K562 (cell line): Measurements from ENCODE around the gene OCA2.

ENCODE experiments used
- FOXA1 ChIP-seq: fragments of 450-650 bp; IDR thresholded peaks from 2 replicates; pipeline ENCODE4 v1.6.1; 2016; ENCODE audit warnings: mild to moderate bottlenecking, borderline replicate concordance
- JUND ChIP-seq, 2 experiments: IDR thresholded peaks; 2 replicates in 1 of 2; 3 replicates in 1 of 2; pipeline ENCODE4 v1.6.1; 2011; ENCODE audit warnings: borderline replicate concordance in 2 of 2, low read depth in 2 of 2, low read length in 2 of 2, improper control_type of control experiment in 1 of 2, missing biosample characterization in 1 of 2, missing genetic modification characterization in 1 of 2, missing genetic modification reagents in 1 of 2
- MAX ChIP-seq: sonication (generic); formaldehyde crosslinking; IDR thresholded peaks from 2 replicates; pipeline ENCODE4 v1.9.0; 2022; ENCODE audit warnings: mild to moderate bottlenecking, missing genetic modification reagents
- NBN ChIP-seq: fragments of 450-650 bp; IDR thresholded peaks from 2 replicates; pipeline ENCODE4 v1.6.1; 2016; ENCODE audit warnings: low read depth, mild to moderate bottlenecking
- POLR2A ChIP-seq: fragments of 450-650 bp; conservative IDR thresholded peaks from 2 replicates; pipeline ENCODE4 v1.6.1; 2016
- SMARCA5 ChIP-seq: fragments of 450-650 bp; IDR thresholded peaks from 2 replicates; pipeline ENCODE4 v1.6.1; 2016
- ZBTB49 ChIP-seq: sonication (generic); formaldehyde crosslinking; IDR thresholded peaks from 2 replicates; pipeline ENCODE4 v1.8.0; 2022; ENCODE audit warnings: missing genetic modification reagents, mild to moderate bottlenecking, borderline replicate concordance
- ZNF121 ChIP-seq: sonication (generic); formaldehyde crosslinking; conservative IDR thresholded peaks from 2 replicates; pipeline ENCODE4 v1.8.0; 2022; ENCODE audit warnings: missing genetic modification reagents
- ZZZ3 ChIP-seq: fragments of 450-650 bp; IDR thresholded peaks from 2 replicates; pipeline ENCODE4 v1.6.1; 2016; ENCODE audit warnings: antibody characterized with exemption, mild to moderate bottlenecking, moderate library complexity
- TF ChIP-seq, protein P1 (sequence below): sonication (generic); formaldehyde crosslinking; IDR thresholded peaks from 2 replicates; pipeline ENCODE4 v1.8.0; 2022; ENCODE audit warnings: mild to moderate bottlenecking, missing genetic modification reagents
- TF ChIP-seq, protein P2 (sequence below), 2 experiments: fragments of 450-650 bp; formaldehyde crosslinking in 1 of 2; IDR thresholded peaks; 2 replicates each; pipeline versions ENCODE4 v1.4.0 to v1.6.1; 2014 to 2020; ENCODE audit warnings: mild to moderate bottlenecking in 2 of 2, borderline replicate concordance in 1 of 2, low read depth in 1 of 2
- TF ChIP-seq, protein P3 (sequence below): sonication (generic); formaldehyde crosslinking; IDR thresholded peaks from 2 replicates; pipeline ENCODE4 v1.8.0; 2022; ENCODE audit warnings: mild to moderate bottlenecking, low read depth, missing genetic modification reagents
- TF ChIP-seq, protein P4 (sequence below), 2 experiments: IDR thresholded peaks in 1 of 2; conservative IDR thresholded peaks in 1 of 2; 2 replicates each; pipeline ENCODE4 v1.6.1; 2016; ENCODE audit warnings: low read depth in 2 of 2, mild to moderate bottlenecking in 1 of 2, missing compliant biosample characterization in 1 of 2, missing genetic modification characterization in 1 of 2, moderate library complexity in 1 of 2

DNA sequence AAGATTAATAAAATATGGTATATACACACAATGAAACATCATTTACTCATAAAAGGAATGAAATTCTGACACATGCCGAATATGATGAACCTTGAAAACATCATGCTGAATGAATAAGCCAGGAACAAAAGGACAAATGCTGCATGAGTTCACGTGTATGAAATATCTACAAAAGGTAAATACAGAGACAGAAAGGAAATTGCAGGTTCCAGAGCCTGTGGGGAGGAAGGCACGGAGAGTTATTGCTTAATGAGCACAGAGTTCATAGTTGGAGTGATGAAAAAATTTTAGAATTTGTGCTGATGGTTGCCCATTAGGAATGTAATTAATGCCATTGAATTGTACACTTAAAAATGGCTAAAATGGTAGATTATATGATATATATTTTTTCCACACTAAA is 49.5 kb downstream of the OCA2 start:
- no peak for TF ChIP-seq ZBTB49 (CRISPR knock-in tag)
- no peak for TF ChIP-seq SMARCA5
- TF ChIP-seq, protein P1, sequence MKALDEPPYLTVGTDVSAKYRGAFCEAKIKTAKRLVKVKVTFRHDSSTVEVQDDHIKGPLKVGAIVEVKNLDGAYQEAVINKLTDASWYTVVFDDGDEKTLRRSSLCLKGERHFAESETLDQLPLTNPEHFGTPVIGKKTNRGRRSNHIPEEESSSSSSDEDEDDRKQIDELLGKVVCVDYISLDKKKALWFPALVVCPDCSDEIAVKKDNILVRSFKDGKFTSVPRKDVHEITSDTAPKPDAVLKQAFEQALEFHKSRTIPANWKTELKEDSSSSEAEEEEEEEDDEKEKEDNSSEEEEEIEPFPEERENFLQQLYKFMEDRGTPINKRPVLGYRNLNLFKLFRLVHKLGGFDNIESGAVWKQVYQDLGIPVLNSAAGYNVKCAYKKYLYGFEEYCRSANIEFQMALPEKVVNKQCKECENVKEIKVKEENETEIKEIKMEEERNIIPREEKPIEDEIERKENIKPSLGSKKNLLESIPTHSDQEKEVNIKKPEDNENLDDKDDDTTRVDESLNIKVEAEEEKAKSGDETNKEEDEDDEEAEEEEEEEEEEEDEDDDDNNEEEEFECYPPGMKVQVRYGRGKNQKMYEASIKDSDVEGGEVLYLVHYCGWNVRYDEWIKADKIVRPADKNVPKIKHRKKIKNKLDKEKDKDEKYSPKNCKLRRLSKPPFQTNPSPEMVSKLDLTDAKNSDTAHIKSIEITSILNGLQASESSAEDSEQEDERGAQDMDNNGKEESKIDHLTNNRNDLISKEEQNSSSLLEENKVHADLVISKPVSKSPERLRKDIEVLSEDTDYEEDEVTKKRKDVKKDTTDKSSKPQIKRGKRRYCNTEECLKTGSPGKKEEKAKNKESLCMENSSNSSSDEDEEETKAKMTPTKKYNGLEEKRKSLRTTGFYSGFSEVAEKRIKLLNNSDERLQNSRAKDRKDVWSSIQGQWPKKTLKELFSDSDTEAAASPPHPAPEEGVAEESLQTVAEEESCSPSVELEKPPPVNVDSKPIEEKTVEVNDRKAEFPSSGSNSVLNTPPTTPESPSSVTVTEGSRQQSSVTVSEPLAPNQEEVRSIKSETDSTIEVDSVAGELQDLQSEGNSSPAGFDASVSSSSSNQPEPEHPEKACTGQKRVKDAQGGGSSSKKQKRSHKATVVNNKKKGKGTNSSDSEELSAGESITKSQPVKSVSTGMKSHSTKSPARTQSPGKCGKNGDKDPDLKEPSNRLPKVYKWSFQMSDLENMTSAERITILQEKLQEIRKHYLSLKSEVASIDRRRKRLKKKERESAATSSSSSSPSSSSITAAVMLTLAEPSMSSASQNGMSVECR (CRISPR knock-in tag) = no peak
- TF ChIP-seq POLR2A = no peak
- no peak for TF ChIP-seq ZNF121 (CRISPR knock-in tag)
- no peak for TF ChIP-seq NBN
- TF ChIP-seq MAX (CRISPR knock-in tag) = no peak
- TF ChIP-seq, protein P2, sequence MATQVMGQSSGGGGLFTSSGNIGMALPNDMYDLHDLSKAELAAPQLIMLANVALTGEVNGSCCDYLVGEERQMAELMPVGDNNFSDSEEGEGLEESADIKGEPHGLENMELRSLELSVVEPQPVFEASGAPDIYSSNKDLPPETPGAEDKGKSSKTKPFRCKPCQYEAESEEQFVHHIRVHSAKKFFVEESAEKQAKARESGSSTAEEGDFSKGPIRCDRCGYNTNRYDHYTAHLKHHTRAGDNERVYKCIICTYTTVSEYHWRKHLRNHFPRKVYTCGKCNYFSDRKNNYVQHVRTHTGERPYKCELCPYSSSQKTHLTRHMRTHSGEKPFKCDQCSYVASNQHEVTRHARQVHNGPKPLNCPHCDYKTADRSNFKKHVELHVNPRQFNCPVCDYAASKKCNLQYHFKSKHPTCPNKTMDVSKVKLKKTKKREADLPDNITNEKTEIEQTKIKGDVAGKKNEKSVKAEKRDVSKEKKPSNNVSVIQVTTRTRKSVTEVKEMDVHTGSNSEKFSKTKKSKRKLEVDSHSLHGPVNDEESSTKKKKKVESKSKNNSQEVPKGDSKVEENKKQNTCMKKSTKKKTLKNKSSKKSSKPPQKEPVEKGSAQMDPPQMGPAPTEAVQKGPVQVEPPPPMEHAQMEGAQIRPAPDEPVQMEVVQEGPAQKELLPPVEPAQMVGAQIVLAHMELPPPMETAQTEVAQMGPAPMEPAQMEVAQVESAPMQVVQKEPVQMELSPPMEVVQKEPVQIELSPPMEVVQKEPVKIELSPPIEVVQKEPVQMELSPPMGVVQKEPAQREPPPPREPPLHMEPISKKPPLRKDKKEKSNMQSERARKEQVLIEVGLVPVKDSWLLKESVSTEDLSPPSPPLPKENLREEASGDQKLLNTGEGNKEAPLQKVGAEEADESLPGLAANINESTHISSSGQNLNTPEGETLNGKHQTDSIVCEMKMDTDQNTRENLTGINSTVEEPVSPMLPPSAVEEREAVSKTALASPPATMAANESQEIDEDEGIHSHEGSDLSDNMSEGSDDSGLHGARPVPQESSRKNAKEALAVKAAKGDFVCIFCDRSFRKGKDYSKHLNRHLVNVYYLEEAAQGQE (IDR thresholded peaks at IDR 0.05; ENCODE audit: borderline replicate concordance) = no peak
- TF ChIP-seq, protein P2 (CRISPR knock-in tag; IDR thresholded peaks at IDR 0.05; ENCODE audit: low read depth) = no peak
- TF ChIP-seq, protein P3, sequence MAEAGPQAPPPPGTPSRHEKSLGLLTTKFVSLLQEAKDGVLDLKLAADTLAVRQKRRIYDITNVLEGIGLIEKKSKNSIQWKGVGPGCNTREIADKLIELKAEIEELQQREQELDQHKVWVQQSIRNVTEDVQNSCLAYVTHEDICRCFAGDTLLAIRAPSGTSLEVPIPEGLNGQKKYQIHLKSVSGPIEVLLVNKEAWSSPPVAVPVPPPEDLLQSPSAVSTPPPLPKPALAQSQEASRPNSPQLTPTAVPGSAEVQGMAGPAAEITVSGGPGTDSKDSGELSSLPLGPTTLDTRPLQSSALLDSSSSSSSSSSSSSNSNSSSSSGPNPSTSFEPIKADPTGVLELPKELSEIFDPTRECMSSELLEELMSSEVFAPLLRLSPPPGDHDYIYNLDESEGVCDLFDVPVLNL (CRISPR knock-in tag) = no peak
- TF ChIP-seq, protein P4, sequence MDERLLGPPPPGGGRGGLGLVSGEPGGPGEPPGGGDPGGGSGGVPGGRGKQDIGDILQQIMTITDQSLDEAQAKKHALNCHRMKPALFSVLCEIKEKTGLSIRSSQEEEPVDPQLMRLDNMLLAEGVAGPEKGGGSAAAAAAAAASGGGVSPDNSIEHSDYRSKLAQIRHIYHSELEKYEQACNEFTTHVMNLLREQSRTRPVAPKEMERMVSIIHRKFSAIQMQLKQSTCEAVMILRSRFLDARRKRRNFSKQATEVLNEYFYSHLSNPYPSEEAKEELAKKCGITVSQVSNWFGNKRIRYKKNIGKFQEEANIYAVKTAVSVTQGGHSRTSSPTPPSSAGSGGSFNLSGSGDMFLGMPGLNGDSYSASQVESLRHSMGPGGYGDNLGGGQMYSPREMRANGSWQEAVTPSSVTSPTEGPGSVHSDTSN (CRISPR knock-in tag; IDR thresholded peaks at IDR 0.05; ENCODE audit: low read depth) = no peak
- TF ChIP-seq, protein P4 (tag; conservative IDR thresholded peaks at IDR 0.05; ENCODE audit: low read depth) = no peak
- no peak for TF ChIP-seq JUND (IDR thresholded peaks at IDR 0.05; ENCODE audit: borderline replicate concordance, low read depth, low read length)
- no peak for TF ChIP-seq JUND (tag; IDR thresholded peaks at IDR 0.05; ENCODE audit: borderline replicate concordance, low read depth, low read length)
- TF ChIP-seq ZZZ3 = no peak
- no peak for TF ChIP-seq FOXA1
